DMS 273 treated with DMSO at 0.1 percent for 48 hours (cell line): ENCODE results near the gene SEZ6.

Experiments used
- DNase-seq: peaks from one replicate; lab custom pipeline; 2025; lab: John Stamatoyannopoulos, UW

The SEZ6 gene

GRCh38 chr17:28975646-28976045, 30.2 kb downstream of the SEZ6 start:
- DNase-seq: no peak

- DNase-seq: no peak
Measured at GRCh38 chr17:28975031-28975430, 30.8 kb downstream of the SEZ6 start.

- no peak for DNase-seq
Measured at GRCh38 chr17:28974451-28974850, 31.4 kb downstream of the SEZ6 start.

GRCh38 chr17:28973425-28973824, 32.4 kb downstream of the SEZ6 start:
- no peak for DNase-seq

GRCh38 chr17:28972437-28972836, 33.4 kb downstream of the SEZ6 start:
- peak; percentile 11 for DNase-seq

- DNase-seq: no peak
Measured at GRCh38 chr17:28970879-28971278, 35.0 kb downstream of the SEZ6 start.

- DNase-seq: no peak
Measured at GRCh38 chr17:28969706-28970393, 36.0 kb downstream of the SEZ6 start.

GRCh38 chr17:28968914-28969295, 36.9 kb downstream of the SEZ6 start:
- no peak for DNase-seq

GRCh38 chr17:28968231-28968913, 37.5 kb downstream of the SEZ6 start:
- DNase-seq: peak; percentile 25

GRCh38 chr17:28967221-28968135, 38.4 kb downstream of the SEZ6 start:
- DNase-seq: peak; percentile 43

- DNase-seq: no peak
Measured at GRCh38 chr17:28963841-28964240, 42.0 kb downstream of the SEZ6 start.

GRCh38 chr17:28963055-28963611, 42.7 kb downstream of the SEZ6 start:
- DNase-seq: no peak

- DNase-seq: no peak
Measured at GRCh38 chr17:28961391-28961790, 44.4 kb downstream of the SEZ6 start.

- DNase-seq: no peak
Measured at GRCh38 chr17:28960256-28961061, 45.4 kb downstream of the SEZ6 start.

- DNase-seq: no peak
Measured at GRCh38 chr17:28959471-28959871, 46.4 kb downstream of the SEZ6 start.

GRCh38 chr17:28958820-28959455, 46.9 kb downstream of the SEZ6 start:
- no peak for DNase-seq

- no peak for DNase-seq
Measured at GRCh38 chr17:28957992-28958355, 47.9 kb downstream of the SEZ6 start.

GRCh38 chr17:28957277-28957991, 48.4 kb downstream of the SEZ6 start:
- no peak for DNase-seq

- DNase-seq: no peak
Measured at GRCh38 chr17:28956861-28957260, 49.0 kb downstream of the SEZ6 start.

- DNase-seq: no peak
Measured at GRCh38 chr17:28956112-28956511, 49.7 kb downstream of the SEZ6 start.
